ENCODE results near the gene SCO2. TPM values are rescaled to one million over a fixed set of nuclear protein-coding genes. Genes with fewer than 3 reads are reported as not detected.

SCO2 gene
- total RNA-seq, 4 donors from 2014 or later, result 1.5 to 9.4 (median 4.4) TPM

GRCh38 chr22:50524676-50525103 lies 708 bp downstream of the SCO2 start:
- TF ChIP-seq CTCF (IDR thresholded peaks at IDR 0.05), result no peak
- no peak for TF ChIP-seq POLR2A (IDR thresholded peaks at IDR 0.05)
- DNase-seq (ENCODE audit: low spot score in 2 of 2), result no peak
- WGBS, 2 donors, result 3 to 5% methylated on average over 19 of the region's 19 CpGs
- intact Hi-C loops (cut with DNase I; ENCODE audit: low total_unique reads), result no loop called here
- H3K4me3 ChIP-seq (ENCODE audit: low read depth, poor library complexity, severe bottlenecking), result peak overlapping the region; percentile 34

- H3K4me3 ChIP-seq (ENCODE audit: low read depth, poor library complexity, severe bottlenecking), result no peak overlapping the region
- DNase-seq (ENCODE audit: low spot score in 2 of 2), result no peak
- TF ChIP-seq CTCF (IDR thresholded peaks at IDR 0.05), result no peak
- TF ChIP-seq POLR2A (IDR thresholded peaks at IDR 0.05), result no peak
- 67 to 81% methylated on average over 14 to 20 of the region's 25 CpGs for WGBS, 2 donors
- intact Hi-C loops (cut with DNase I; ENCODE audit: low total_unique reads), result no loop called here
Observed at GRCh38 chr22:50523806-50524675, 1.4 kb downstream of the SCO2 start.

GRCh38 chr22:50523458-50523805 lies 2.0 kb downstream of the SCO2 start:
- no peak overlapping the region for H3K4me3 ChIP-seq (ENCODE audit: low read depth, poor library complexity, severe bottlenecking)
- 94% methylated on average over 16 of the region's 16 CpGs for WGBS, 2 donors
- intact Hi-C loops (cut with DNase I; ENCODE audit: low total_unique reads), result no loop called here
- TF ChIP-seq CTCF (IDR thresholded peaks at IDR 0.05), result no peak
- TF ChIP-seq POLR2A (IDR thresholded peaks at IDR 0.05), result no peak
- DNase-seq (ENCODE audit: low spot score in 2 of 2), result no peak

GRCh38 chr22:50522806-50523438 lies 2.5 kb downstream of the SCO2 start:
- 86 to 89% methylated on average over 13 to 19 of the region's 22 CpGs for WGBS, 2 donors
- TF ChIP-seq CTCF (IDR thresholded peaks at IDR 0.05), result no peak
- TF ChIP-seq POLR2A (IDR thresholded peaks at IDR 0.05), result no peak
- no peak overlapping the region for H3K4me3 ChIP-seq (ENCODE audit: low read depth, poor library complexity, severe bottlenecking)
- DNase-seq (ENCODE audit: low spot score in 2 of 2), result no peak
- intact Hi-C loops (cut with DNase I; ENCODE audit: low total_unique reads), result no loop called here

- intact Hi-C loops (cut with DNase I; ENCODE audit: low total_unique reads), result no loop called here
- H3K4me3 ChIP-seq (ENCODE audit: low read depth, poor library complexity, severe bottlenecking), result no peak overlapping the region
- whole genome bisulfite sequencing, 2 donors, result 90 to 92% methylated on average over 15 of the region's 15 CpGs
- no peak for TF ChIP-seq CTCF (IDR thresholded peaks at IDR 0.05)
- TF ChIP-seq POLR2A (IDR thresholded peaks at IDR 0.05), result no peak
- no peak for DNase-seq (ENCODE audit: low spot score in 2 of 2)
Observed at GRCh38 chr22:50522208-50522805, 3.1 kb downstream of the SCO2 start.
